NB4 (cell line): ENCODE measurements around the gene BHLHE41.

Experiments
- MAX ChIP-seq: IDR thresholded peaks from 2 replicates; pipeline ENCODE4 v1.6.1; 2011; ENCODE audit warnings: low read depth, low read length
- MYC ChIP-seq: IDR thresholded peaks from 2 replicates; pipeline ENCODE4 v1.6.1; 2011; ENCODE audit warnings: low read depth, low read length
- POLR2A ChIP-seq: IDR thresholded peaks from 2 replicates; pipeline ENCODE4 v1.6.1; 2011; ENCODE audit warnings: mild to moderate bottlenecking; ENCODE audit not compliant: insufficient read length; ENCODE audit errors: extremely low read depth
- TF ChIP-seq, protein P1 (sequence below): IDR thresholded peaks from one replicate; pipeline ENCODE4 v1.5.1; 2012; ENCODE audit warnings: low read depth, low read length

DNA sequence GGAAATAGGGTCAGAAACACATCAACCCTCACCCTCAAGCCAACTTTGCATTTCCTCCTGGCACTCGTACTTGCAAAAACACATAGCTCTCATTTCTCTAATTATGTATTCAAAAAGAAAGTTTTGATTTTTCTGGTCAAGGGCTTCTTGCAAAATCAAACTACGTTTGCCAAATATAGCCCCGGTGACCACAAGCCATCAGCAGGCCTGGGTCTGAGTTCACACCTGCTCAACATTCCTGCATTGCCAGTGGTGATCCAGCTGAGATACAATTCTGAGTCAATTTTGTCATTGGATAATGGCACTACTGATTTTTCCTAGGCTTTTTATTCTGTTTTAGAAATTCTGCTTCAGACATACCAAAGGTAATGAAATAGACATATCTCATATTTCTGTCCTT is 10.7 kb upstream of the BHLHE41 start:
- TF ChIP-seq, protein P1, sequence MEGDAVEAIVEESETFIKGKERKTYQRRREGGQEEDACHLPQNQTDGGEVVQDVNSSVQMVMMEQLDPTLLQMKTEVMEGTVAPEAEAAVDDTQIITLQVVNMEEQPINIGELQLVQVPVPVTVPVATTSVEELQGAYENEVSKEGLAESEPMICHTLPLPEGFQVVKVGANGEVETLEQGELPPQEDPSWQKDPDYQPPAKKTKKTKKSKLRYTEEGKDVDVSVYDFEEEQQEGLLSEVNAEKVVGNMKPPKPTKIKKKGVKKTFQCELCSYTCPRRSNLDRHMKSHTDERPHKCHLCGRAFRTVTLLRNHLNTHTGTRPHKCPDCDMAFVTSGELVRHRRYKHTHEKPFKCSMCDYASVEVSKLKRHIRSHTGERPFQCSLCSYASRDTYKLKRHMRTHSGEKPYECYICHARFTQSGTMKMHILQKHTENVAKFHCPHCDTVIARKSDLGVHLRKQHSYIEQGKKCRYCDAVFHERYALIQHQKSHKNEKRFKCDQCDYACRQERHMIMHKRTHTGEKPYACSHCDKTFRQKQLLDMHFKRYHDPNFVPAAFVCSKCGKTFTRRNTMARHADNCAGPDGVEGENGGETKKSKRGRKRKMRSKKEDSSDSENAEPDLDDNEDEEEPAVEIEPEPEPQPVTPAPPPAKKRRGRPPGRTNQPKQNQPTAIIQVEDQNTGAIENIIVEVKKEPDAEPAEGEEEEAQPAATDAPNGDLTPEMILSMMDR = no peak
- TF ChIP-seq POLR2A (no peak), MYC (no peak), MAX (no peak)
